NCI-H524 (cell line): Measurements from ENCODE around the gene ZNF48.
"Not testable (repeated sequence)": the region's sequence is repeated elsewhere in the genome, so short reads cannot be mapped to it uniquely, and the experiment has no call there.

Source experiments
- DNase-seq, 2 experiments: peaks; one replicate each; lab custom pipeline; 2025; lab: John Stamatoyannopoulos, UW

The ZNF48 gene

GRCh38 chr16:30378236-30379157 lies 16.7 kb upstream of the ZNF48 start:
- DNase-seq: peak; percentile 97 to 99

GRCh38 chr16:30379158-30379783 lies 15.9 kb upstream of the ZNF48 start:
- no peak for DNase-seq

GRCh38 chr16:30380072-30380802 lies 15.0 kb upstream of the ZNF48 start:
- DNase-seq: no peak

- no peak for DNase-seq
Measured at GRCh38 chr16:30380803-30381208, 14.4 kb upstream of the ZNF48 start.

GRCh38 chr16:30381291-30382041 lies 13.8 kb upstream of the ZNF48 start:
- DNase-seq: no peak

GRCh38 chr16:30382111-30382881 lies 12.9 kb upstream of the ZNF48 start, which contains the start of gene SEPTIN1:
TSS of gene SEPTIN1 (minus strand) at chr16:30382561. CDS start at chr16:30382542, 19 bp downstream.
- no peak for DNase-seq

- DNase-seq: no peak
Measured at GRCh38 chr16:30383521-30383920, 11.7 kb upstream of the ZNF48 start.

- no peak for DNase-seq
Measured at GRCh38 chr16:30394592-30395154, 547 bp upstream of the ZNF48 start.

- DNase-seq: no peak
Measured at GRCh38 chr16:30395992-30396585, 869 bp downstream of the ZNF48 start.

GRCh38 chr16:30396627-30397026 lies 1.4 kb downstream of the ZNF48 start:
- DNase-seq: not testable (repeated sequence)

GRCh38 chr16:30397056-30397455 lies 1.8 kb downstream of the ZNF48 start:
- DNase-seq: no peak

GRCh38 chr16:30397776-30398660 lies 2.8 kb downstream of the ZNF48 start:
- DNase-seq: no peak

- no peak for DNase-seq
Measured at GRCh38 chr16:30398661-30399434, 3.6 kb downstream of the ZNF48 start.

- peak in 1 of 2 experiments; percentile 42 for DNase-seq
Measured at GRCh38 chr16:30399435-30400186, 4.4 kb downstream of the ZNF48 start.

GRCh38 chr16:30401768-30402425 lies 6.7 kb downstream of the ZNF48 start:
- no peak for DNase-seq

GRCh38 chr16:30406795-30407101 lies 11.5 kb downstream of the ZNF48 start:
- no peak for DNase-seq

- peak; percentile 79 to 87 for DNase-seq
Measured at GRCh38 chr16:30407102-30407803, 12.0 kb downstream of the ZNF48 start, which contains the start of gene ZNF771. TSS of gene ZNF771 (plus strand) at chr16:30407606. CDS start at chr16:30408054, 448 bp downstream.
